NCI-H1930 (cell line): Measurements from ENCODE around the gene ATRNL1.

Experiments
- DNase-seq, 2 experiments: peaks; one replicate each; lab custom pipeline; 2025; lab: John Stamatoyannopoulos, UW

The ATRNL1 gene

GRCh38 chr10:115903845-115904244 is 810.7 kb downstream of the ATRNL1 start:
- no peak for DNase-seq

- DNase-seq, result no peak
Observed at GRCh38 chr10:115909037-115909436, 815.9 kb downstream of the ATRNL1 start.

DNA sequence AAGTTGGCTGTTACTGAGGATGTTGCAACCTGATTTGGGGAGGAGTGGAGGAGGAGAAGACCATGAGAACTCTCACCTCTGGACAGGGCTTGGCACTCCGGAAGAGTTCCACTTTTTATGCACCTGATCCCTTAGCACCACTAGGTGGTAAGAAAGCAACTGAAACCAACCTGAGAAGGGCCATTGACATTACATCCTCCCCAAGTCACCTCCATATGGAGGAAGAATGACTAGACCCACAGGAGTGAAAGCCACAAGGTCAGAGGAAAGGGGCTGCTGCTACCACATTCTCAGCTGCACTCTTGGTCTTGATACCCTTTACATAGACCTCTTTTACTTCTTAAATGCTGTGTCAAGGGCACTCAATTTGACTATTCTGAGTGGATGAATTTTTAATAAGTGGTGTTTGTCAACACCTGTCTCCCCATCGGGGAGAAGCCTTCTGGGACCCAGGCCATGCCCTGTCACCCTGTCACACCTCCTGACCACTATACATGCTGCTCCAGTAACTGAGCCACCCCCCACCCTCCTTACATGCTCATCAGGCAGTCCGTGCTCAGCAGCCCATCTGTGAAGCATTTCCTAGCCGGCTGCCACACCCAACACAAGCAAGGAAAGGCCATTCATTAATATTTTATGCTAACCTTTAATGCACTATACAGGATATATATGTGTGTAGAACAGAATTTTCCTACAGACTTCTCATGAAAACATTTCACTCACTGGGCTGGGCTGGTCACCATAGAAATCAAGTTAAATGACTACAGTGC is 817.0 kb downstream of the ATRNL1 start:
- DNase-seq, result no peak

GRCh38 chr10:115914475-115914874 is 821.3 kb downstream of the ATRNL1 start:
- no peak for DNase-seq

DNA sequence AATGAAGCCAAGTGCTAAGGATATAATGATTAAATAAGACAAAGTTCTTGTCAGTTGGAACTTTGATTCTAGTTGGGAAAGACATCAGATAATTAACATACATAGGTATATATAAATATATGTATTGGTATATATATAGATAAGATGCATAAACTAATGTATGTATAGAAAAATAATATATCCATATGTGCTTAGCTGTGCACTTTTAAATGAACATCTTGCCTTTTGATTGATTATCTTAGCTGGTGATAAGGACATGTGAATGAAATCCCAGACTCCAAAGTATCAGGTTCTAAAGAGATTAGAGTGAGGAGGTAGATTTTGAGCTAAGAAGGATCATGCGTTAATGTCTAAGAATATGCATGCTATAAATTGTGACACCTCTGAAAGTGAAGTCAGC is 822.3 kb downstream of the ATRNL1 start:
- DNase-seq, result no peak

DNA sequence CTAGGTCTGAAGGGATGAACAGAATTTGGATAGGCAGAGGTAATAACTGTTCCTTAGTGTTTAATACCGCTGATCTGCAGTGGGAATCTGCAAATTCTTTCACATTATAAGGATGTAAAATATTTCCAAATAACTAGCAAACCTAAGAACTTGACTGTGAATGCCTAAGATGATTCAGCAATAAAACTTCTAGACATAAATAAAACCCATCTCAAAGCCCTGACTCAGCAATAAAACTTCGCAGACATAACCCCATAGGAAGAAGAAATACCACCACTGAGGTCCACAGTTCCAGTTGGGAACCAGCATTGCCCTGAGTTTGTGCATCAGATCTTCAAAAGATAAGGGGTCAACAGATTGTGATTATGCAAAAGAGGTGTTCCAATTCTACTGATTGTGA is 825.6 kb downstream of the ATRNL1 start:
- DNase-seq, result no peak

GRCh38 chr10:115921795-115922194 is 828.6 kb downstream of the ATRNL1 start:
- DNase-seq, result no peak

- DNase-seq, result no peak
Observed at GRCh38 chr10:115931309-115931708, 838.1 kb downstream of the ATRNL1 start.

DNA sequence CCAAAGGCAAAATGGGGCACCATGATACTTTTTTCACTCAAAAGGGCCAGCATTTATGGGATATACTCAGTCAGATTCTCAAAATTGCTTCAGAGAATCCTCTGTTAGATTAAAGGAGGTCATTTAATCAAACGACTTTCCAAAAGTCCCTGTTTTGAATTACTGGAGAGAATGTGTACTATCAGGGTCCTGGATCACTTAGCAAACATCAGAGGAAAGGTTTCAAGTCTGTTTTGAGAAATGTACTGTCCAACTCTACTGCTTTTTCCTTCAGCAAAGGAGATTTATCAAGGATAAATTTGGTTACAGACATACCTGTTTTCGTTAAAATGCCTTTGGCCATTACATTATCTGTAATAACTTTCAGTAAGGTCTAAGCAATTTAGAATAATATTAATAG is 838.9 kb downstream of the ATRNL1 start:
- no peak for DNase-seq

GRCh38 chr10:115933098-115933497 is 839.9 kb downstream of the ATRNL1 start:
- DNase-seq, result no peak

- DNase-seq, result no peak
Observed at GRCh38 chr10:115935731-115936130, 842.6 kb downstream of the ATRNL1 start.

- no peak for DNase-seq
Observed at GRCh38 chr10:115936926-115937767, 844.0 kb downstream of the ATRNL1 start.

DNA sequence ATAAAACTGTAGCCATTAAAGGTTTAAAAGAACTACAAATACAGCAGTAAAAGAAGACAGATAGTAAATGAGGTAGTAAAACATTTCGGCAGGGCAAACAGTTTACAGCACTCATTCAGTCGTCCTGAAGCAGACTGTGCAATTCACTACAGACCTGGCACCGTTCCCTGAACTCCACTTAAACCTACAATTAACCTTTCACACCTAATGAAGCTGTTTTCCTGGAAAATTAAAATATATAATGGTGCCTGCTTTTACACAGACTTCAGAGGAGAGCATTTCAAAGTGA is 844.5 kb downstream of the ATRNL1 start:
- no peak for DNase-seq

GRCh38 chr10:115939101-115939854 is 846.1 kb downstream of the ATRNL1 start:
- no peak for DNase-seq

DNA sequence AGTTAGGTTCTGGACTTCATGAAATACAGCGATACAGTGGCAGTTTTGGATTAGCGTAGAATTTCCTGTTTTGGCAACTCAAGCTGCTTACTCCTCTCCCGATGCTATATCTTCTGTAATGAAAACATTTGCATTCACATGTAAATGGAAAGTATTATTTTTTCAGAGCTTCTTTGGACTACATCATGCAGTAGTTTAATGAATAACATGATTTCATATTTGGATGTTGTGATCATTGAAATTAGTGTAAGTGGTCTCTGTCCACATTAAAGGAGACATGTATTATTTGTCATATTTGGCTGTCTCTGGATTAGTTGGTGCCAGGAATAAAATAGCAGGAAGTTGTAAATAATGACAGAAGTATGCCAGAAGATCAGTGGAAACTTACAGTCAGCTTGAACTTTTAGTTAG is 848.2 kb downstream of the ATRNL1 start:
- no peak for DNase-seq

DNA sequence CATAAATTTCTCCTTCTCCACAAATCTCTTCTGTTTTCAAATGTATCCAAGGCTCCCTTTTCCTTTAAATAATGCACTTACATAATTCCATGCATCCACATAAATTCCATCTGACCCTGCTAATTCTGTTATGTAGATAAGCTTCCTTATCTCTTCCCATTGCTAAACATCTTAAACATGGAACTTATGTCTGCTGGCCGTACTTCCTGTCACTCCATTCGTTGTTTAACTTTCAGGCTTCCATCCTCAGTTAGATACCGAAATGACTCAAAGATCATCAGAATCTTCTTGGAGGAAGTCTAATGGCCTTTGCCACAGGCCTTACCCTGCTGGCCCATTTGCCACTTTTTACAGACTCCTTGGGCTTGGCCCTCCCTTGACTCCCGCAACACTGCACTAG is 848.9 kb downstream of the ATRNL1 start:
- DNase-seq, result no peak

DNA sequence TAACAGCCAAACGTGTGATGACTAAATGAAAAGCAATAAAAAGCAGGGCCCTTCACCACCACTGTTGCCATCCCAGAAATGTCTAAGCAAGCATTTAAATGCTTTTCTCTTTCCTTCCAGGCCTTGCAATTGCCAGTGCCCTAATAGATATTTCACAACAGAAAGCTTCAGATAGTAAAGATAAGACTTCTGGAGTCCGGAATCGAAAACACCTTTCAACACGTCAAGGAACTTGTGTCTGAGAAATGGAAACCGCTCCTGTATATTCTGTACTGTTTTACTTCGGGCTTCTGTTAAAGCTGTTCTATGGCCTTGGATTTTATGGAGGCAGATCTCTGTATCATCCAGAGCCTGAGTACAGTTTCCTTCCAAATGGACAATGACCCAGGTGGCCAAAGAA is 851.4 kb downstream of the ATRNL1 start:
- DNase-seq, result no peak

GRCh38 chr10:115945701-115946445 is 852.7 kb downstream of the ATRNL1 start:
- DNase-seq, result no peak

DNA sequence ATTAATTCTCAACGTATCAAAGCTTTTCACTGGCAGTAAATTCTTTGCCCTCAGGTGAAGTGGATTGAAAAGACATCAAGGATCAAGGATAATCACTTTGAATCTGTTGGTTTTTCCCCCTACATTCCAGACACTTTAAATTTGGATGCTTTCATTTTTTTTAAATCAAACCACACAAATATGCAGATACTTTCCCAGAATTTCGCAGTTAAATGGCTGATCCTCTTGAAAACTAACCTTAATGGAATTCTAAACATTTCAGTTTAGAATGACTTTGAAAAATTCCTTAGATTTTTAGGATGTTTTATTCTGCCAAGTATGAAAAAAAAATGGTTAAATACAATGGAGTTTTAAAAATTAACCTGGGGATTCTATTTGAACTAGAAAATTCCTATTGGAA is 853.9 kb downstream of the ATRNL1 start:
- DNase-seq, result no peak

- no peak for DNase-seq
Observed at GRCh38 chr10:115948465-115948864, 855.3 kb downstream of the ATRNL1 start.

DNA sequence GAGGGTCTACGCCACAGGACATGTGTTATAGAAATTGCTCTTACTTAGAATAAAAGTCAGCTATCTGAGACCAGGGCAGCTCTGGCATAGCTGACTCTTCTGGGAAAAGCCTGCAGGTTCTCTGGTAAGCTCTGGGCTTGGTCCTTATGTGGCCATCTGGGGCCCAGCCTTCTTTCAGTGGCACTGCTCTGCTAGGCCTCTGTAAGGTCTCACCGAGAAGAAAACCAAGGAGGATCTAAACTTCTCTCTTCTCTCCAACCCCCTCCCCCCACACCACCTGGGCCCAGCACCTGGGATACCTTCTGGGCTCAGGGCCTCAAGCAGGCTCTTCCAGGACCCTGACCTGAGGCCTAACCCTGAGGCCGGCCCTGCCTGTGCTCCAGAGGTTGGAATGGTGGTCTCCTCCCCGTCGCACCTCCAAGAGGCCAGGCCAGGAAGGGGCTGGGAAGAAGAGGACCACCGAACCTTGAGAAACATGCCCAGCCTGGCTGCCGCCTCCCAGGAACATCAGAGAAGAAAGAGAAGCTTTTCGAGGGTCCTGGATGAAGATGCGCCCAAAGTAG is 856.2 kb downstream of the ATRNL1 start:
- no peak for DNase-seq

- DNase-seq, result no peak
Observed at GRCh38 chr10:115950320-115950719, 857.2 kb downstream of the ATRNL1 start.
